ENCODE measurements around the gene SNX25. TPM values are rescaled to one million over a fixed set of nuclear protein-coding genes. Genes with fewer than 3 reads are reported as not detected.

SNX25 gene
- total and polyA plus RNA-seq, 2 of the 13 experiments (the other 11 are each of a cell fraction or from before 2014, with no cell fraction given), result 23.4 to 23.5 TPM

GRCh38 chr4:185380320-185380719, 170.9 kb downstream of the SNX25 start (continued):
- TF ChIP-seq PAXIP1 (CRISPR knock-in tag; conservative IDR thresholded peaks at IDR 0.05), result 0 out of 2 replicates have a peak, but pooled peaks have one; percentile 38
- peak; percentile 81; the same call in 1 of the 2 replicates for TF ChIP-seq THAP9 (CRISPR knock-in tag; IDR thresholded peaks at IDR 0.05; ENCODE audit: borderline replicate concordance)
- 0 out of 2 replicates have a peak, but pooled peaks have one; percentile 17 for TF ChIP-seq ZMYM3 (CRISPR knock-in tag; IDR thresholded peaks at IDR 0.05)
- peak; percentile 38; the same call in 1 of the 2 replicates for TF ChIP-seq RARA (CRISPR knock-in tag; IDR thresholded peaks at IDR 0.05)
- 0 out of 2 replicates have a peak, but pooled peaks have one; percentile 21 for TF ChIP-seq HNF1B (CRISPR knock-in tag; IDR thresholded peaks at IDR 0.05)
- TF ChIP-seq ZNF280D (CRISPR knock-in tag; IDR thresholded peaks at IDR 0.05), result no peak
- no peak for TF ChIP-seq GLMP (CRISPR knock-in tag; IDR thresholded peaks at IDR 0.05; ENCODE audit: borderline replicate concordance)
- 0 out of 2 replicates have a peak, but pooled peaks have one; percentile 35 for TF ChIP-seq ZBTB33 (CRISPR knock-in tag; IDR thresholded peaks at IDR 0.05)
- peak; percentile 56 for TF ChIP-seq HNF4A (CRISPR knock-in tag; IDR thresholded peaks at IDR 0.05)
- peak; percentile 61; the same call in 1 of the 2 replicates for TF ChIP-seq ZGPAT (CRISPR knock-in tag; IDR thresholded peaks at IDR 0.05)
- 0 out of 2 replicates have a peak, but pooled peaks have one; percentile 41 for TF ChIP-seq MIER2 (CRISPR knock-in tag; IDR thresholded peaks at IDR 0.05)
